ENCODE measurements around the gene USP28.

The USP28 gene

GRCh38 chr11:113876798-113877669 lies 1.7 kb upstream of the USP28 start:
- no peak for DNase-seq

- DNase-seq: no peak
Measured at GRCh38 chr11:113876074-113876797, 864 bp upstream of the USP28 start.

- DNase-seq: no peak
Measured at GRCh38 chr11:113874581-113875233, 665 bp downstream of the USP28 start.

- DNase-seq: peak; percentile 17
Measured at GRCh38 chr11:113874096-113874495, 1.3 kb downstream of the USP28 start.

- no peak for DNase-seq
Measured at GRCh38 chr11:113873236-113873626, 2.1 kb downstream of the USP28 start.

GRCh38 chr11:113871336-113871735 lies 4.0 kb downstream of the USP28 start:
- DNase-seq: no peak

- DNase-seq: no peak
Measured at GRCh38 chr11:113867843-113868503, 7.4 kb downstream of the USP28 start.

- DNase-seq: no peak
Measured at GRCh38 chr11:113865873-113866272, 9.5 kb downstream of the USP28 start.

GRCh38 chr11:113864410-113864809 lies 11.0 kb downstream of the USP28 start:
- no peak for DNase-seq

- DNase-seq: no peak
Measured at GRCh38 chr11:113862435-113862834, 12.9 kb downstream of the USP28 start.

- no peak for DNase-seq
Measured at GRCh38 chr11:113859665-113860064, 15.7 kb downstream of the USP28 start.

- DNase-seq: no peak
Measured at GRCh38 chr11:113856966-113857759, 18.2 kb downstream of the USP28 start.

- DNase-seq: no peak
Measured at GRCh38 chr11:113855803-113856202, 19.6 kb downstream of the USP28 start.

- DNase-seq: no peak
Measured at GRCh38 chr11:113850188-113850587, 25.2 kb downstream of the USP28 start.

GRCh38 chr11:113849713-113850112 lies 25.7 kb downstream of the USP28 start:
- DNase-seq: no peak

GRCh38 chr11:113847580-113847979 lies 27.8 kb downstream of the USP28 start:
- DNase-seq: no peak

GRCh38 chr11:113847111-113847510 lies 28.3 kb downstream of the USP28 start:
- no peak for DNase-seq

GRCh38 chr11:113841691-113842090 lies 33.7 kb downstream of the USP28 start:
- DNase-seq: no peak

- no peak for DNase-seq
Measured at GRCh38 chr11:113840932-113841664, 34.3 kb downstream of the USP28 start.

GRCh38 chr11:113839842-113840241 lies 35.5 kb downstream of the USP28 start:
- no peak for DNase-seq

GRCh38 chr11:113838005-113838404 lies 37.4 kb downstream of the USP28 start:
- no peak for DNase-seq

- DNase-seq: no peak
Measured at GRCh38 chr11:113835306-113835705, 40.1 kb downstream of the USP28 start.
